ENCODE measurements around the gene PTBP1.

GRCh38 chr19:780935-781334, 16.3 kb upstream of the PTBP1 start:
- TF ChIP-seq CTCF (conservative IDR thresholded peaks at IDR 0.05 in 1 of 2, IDR thresholded peaks at IDR 0.05 in 1 of 2; ENCODE audit: low read depth in 1 of 2, low read length in 2 of 2), result no peak
- no peak for TF ChIP-seq EZH2 (IDR thresholded peaks at IDR 0.05; ENCODE audit: low read length, missing control alignments)

All from fibroblast of lung (primary cell).